NCI-H2171 (cell line): ENCODE results near the gene BNC2.
A peak's percentile ranks its signal among the peaks of the same experiment; 100 is the strongest.

Source experiments
- DNase-seq: peaks from one replicate; lab custom pipeline; 2025; lab: John Stamatoyannopoulos, UW

The BNC2 gene

DNA sequence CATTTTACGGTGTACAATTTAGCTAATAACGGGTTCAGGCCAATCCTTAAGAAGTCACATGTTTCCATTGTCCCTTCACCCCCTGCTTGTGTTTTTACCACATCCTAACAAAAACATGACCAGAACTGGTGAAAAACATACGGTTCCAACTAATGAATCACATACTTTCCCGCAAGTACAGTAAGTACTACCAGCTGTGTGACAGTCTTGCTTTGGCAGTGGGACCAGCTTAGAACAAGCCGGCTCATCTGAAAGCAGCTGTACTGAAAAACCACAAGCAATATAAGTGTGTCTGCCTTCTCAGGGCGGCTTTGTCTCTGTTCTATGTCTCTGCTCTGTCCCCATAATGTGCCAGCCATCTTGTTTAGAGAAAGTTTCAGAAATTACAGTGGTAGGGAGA, 242.5 kb downstream of the BNC2 start:
- no peak for DNase-seq

DNA sequence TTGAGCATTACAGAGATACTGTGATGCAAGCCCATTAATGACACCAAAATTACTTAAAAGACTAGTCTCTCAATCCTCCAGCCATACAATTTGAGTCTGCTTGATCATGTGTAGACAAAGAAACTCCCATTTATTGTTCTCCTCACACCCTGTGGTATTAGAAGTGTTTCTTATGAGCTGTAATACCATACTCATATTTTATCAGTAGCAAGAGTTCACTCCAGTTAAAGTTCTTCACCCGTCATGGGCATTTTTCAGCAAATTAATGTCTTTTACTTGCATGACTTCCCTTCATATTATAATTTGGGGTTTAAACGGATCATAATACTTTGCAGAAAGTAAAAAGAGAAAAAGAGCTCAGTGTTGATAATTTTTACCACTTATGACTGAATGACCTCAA, 242.9 kb downstream of the BNC2 start:
- DNase-seq, result no peak

DNA sequence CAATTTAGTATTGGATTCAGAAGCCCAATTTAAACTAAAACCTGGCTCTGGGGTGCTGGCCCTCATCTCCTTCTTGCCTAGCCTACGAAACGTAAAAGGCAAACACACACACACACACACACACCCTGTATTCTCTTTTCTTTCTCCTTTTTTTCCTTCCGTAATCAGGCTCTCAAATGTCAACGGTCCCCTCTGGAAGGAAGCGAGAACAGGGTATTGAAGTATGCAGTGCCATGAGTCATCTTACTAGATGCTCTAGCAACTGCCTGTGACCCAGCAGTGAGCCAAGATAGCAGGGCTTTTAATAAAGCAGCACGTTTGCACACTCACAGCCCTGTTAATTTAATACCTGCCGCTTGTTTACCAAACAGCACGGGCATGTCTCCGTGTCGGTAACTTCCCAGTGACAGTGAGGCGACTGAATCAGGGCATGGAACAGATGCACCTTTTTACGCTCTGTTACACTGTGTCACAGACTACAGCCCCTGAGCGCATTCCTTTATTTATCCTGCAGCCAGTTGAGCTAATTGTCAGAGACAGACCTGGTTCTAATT, 243.8 kb downstream of the BNC2 start:
- peak; percentile 79 for DNase-seq

DNA sequence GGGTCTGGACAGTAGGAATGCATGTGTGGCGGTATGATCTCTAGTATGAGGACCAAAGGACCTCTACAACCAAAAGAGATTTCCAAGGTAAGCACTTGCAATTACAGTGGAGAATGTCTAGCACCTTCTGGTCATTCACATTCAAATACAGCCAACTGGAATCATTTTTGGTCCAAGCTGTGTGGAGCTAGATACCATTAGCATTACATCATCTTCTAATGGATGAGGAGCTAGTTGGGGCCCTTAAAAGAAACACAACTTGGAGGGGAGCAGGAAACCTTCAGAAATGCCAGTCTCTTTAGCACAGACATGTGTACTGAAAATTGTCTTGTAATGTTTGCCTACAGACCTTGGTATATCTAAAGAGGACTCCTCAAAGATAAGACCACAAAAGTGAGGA, 244.7 kb downstream of the BNC2 start:
- no peak for DNase-seq

DNA sequence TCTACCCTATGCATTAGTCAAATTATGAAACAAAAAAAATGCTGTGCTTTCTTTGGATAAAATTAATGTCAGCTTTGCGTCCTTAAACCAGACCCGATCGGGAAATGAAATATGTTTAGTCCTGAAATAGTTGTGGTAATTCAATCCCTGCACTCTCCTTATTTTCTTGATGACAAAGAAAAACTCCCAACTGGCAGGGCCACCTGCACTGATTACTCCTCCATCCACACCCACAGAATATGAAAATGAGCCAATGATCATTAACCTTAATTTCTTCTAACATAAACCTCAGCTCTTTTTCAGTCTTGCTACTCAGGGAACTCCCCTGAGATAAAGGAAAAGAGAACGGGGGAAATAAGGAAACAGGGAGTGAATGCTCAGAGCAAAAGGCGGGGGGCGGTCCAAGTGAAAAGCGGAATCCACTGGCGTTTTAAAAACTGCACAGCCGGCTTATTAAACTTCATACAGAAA, 245.3 kb downstream of the BNC2 start:
- DNase-seq, result peak; percentile 26

DNA sequence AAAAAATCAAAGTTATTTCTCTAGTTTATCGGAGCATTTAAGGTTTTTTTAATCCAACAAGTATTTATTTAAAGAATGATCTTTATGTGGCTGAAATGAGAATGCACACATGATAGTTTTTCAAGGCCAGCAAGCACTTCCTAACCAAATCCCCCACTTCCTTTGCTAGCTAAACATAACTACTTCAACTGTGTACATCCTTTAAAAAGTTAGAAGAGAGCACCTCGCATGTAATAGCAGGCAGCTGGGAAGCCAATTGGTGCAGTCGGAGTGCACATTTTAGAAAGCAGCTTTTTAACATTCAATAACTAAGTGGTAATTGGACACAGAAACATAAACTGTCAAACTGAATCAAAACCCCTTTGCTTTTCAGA, 245.7 kb downstream of the BNC2 start:
- DNase-seq, result no peak

DNA sequence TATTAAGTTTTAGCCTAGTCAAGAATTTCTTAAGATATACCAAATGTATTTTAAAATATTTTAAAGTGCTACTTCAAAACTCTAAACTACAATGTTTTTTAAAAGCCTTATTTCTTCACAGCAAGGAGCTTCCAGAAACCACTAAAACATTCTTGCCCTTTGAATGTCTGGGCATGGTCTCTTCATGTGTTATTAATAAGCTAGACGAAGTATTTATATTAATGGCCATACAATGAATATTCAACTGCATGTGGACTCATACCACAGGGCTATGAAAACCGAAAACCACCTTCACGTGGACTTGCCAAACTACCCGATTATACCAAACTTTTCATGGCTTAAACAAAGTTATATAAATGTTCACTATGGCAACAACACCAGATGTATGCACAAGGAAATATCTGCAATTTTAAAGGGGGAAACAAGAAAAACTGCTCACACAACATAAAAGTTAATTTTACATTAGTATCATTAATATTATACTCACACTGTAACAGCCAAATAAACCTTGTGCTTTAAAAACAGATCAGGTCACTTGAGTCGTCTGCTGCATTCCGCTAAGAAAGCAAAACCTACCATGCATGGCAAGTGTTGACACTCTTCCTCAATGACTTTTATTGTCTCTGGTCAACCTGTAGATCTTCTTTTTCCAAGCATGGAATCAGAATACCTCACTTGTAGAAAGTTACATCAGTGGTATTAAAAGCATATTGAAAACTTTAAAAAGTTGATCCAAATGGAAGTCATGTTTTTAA, 246.3 kb downstream of the BNC2 start:
- no peak for DNase-seq

DNA sequence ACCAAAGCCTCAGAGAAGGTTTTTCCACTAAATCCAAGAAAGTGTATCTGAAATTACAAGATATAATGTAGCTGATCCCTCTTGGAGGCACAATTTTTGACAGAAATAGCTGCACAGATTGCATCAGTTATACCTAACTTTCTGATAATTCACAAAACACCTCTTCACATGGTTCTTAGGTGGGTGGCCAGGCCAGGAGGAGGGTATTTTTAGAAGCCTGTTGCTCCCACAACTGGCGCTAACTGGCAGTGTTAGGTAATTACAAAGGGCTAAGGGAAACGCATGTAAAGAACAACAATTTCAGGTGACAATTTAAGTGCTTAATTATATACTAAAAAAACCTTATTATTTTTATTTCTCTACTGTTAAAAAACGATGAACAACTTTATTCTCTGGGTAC, 247.9 kb downstream of the BNC2 start:
- no peak for DNase-seq

DNA sequence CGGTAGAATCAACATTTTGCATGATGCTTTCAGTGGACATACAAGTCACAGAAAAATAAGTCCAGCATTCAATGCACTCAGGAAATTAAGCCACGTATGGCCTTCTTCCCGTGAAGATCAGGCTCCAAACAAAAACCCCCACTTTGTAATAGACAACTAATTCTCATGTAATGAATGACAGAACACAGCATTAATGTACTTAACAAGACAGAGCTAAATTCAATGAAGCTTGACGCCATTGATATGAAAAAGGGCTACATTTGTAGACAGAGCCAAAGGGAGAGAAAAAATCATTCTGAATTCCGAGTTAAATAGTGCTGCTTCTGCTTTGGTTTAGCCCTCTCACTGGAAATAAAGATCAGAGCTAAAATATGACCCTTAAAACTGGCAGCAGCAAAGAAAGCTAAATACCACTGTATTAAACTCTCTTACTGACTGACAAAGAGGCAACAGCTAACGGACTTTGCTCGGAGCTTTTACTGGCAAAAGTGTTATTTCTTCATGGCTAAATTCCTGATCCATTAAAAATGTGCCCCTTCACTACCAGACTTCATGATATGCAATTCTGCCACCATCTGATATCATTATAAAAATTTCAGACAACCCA, 250.5 kb downstream of the BNC2 start:
- DNase-seq, result no peak

DNA sequence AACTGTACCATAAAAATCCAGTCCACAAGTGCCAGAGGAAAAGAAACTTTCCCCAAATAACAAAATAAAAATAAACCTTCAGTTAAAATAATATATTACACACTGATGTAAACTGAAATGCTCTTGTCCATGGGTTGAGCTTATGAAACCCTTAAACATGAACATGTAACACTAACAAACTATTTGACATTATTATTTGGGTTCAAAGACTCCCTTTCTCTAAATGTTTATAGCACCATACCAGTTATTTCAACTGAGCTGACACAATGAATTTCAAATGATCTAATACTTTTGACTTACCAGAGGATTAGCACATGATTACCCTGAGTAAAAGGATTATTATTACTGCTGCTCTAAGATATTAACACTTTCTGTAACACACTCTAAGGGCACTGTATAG, 251.1 kb downstream of the BNC2 start:
- no peak for DNase-seq

DNA sequence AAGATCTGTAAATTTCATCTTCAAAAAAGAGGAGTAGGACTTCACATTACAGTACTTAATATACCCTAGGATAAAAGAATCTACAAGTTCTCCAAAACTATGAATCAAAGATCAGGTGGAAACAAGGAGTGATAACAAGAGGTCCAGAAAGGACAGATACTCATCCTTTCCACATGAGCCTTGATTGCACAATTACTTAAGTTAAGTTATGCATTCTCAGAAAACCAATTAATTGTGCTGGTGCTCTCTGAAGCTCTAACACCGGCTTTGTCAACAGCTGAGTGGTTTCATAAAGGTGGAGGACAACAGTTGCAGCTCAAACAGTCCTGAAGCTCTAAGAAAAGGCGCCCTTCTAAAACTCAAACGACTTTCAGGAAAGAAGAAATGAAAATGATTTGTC, 251.9 kb downstream of the BNC2 start:
- no peak for DNase-seq

DNA sequence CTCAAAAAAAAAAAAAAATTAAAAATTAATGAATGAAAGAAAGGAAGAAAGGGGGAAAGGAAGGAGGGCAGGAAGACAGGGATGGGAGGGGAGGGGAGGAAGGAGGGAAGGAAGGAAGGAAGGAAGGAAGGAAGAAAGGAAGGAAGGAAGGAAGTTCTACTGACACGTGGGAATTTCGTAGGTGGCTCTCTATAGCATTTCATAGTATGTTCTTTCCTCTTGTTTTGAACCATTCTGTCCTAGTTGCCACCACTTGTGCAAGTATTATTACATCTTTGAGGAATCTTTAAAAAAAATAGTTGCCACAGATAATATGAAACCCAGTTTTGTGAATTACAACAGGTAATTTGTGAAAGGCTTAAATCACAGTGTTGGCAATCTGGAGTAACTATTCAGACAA, 253.8 kb downstream of the BNC2 start:
- no peak for DNase-seq

DNA sequence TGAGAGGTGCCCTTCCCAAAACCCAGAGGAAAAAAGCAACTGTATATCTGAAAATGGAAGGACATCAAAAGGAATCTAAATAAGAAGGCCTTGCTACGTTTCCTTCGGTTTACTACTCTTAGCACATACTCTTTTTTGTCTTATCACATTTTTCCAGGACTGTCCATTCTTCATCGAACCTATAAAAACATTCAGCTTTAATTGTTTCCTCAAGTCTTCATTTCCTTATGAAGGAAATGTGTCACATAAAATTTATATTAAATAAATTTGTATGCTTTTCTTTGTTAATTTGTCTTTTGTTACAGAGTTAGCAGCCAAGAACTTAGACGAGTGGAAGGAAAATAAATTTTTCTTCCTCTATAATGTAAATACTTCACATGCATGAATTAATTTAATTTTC, 255.0 kb downstream of the BNC2 start:
- no peak for DNase-seq

DNA sequence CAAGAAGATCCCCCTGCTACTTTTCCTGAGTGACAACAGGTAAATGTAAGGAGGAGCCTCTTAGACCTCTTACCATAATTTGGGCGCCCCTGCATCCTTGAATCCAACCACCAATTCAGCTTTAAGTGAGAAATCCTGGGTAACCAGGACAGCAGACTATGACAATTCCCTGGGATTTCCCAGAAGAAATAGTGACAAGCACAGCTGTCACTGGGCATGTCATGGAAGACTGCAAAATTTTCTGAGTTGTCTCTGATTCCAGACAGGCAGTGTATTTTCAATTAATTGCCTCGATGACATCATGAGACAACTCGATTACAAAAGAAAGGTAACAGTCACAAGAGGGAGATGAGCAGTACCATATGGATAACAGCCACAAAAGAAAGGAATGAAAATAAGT, 256.9 kb downstream of the BNC2 start:
- no peak for DNase-seq

DNA sequence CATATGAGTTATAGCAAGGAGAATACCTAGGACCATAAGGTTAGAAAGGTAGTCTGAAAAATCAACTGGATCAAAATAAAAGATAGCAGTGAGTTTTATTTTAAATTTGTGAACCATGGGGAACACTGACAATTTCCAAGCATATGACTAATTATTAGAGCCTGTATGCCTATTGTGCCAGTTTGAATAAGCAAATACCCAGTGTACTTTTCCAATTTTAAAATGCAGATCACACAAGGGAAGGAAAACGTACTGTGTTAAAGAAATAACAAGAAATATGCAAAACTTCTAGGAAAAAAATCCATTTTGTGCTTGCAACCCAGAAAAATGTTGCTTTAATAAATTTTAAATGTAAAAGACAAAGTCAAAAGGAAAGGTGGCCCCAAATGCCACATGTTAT, 257.4 kb downstream of the BNC2 start:
- DNase-seq, result no peak

DNA sequence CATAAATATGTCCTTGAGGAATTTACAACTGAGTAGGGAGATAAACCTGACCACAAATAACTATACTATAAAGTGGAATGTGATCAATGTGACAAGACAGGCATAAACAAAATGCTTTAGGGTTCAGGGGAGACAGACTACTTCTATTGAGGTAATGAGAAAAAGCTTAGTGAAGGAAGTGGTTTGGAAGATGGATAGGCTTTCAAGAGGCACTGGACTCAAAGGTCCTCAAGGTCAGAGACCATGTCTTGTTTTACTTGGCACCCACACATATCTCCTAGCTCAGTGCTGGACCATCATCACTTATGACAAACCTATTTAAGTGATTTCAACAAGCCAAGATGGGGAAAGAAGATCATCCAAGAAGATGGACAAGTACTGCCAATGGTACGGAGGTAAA, 257.8 kb downstream of the BNC2 start:
- no peak for DNase-seq

DNA sequence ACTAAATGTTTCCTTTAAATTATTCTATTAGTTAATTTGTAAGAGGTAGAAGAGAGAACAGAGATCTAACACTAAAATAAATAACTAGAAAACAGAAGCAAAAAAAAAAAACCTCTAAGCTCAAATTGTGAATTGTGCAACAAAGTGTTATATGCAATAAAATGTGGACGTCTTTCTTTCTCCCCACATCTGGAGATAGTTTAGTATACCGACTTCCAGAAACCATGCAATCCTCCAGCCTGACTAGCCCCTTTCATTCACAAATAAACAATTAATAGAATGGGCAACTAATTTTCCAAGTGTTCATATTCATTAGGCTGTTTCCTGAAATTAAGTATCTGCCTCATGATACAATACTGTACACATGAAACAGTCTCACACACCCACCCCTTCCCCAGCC, 258.5 kb downstream of the BNC2 start:
- no peak for DNase-seq

DNA sequence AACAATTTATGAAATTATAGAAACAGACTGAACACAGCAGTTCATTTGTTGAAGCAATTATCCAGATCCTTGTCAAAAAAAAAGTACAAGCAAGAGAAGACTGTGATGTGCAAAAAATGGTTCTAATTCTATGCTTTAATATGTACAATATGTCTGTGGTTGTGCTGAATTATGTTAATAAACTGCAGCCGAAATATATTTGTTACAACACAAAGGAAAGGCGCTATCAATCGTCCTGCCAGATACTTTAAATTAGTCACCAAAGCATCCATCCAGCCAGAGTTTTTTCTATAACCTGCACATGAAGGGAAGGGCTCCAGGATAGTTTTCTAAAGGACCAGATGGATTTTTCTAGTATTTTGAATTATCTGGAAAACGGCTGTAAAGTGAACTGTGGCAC, 259.5 kb downstream of the BNC2 start:
- DNase-seq, result no peak

DNA sequence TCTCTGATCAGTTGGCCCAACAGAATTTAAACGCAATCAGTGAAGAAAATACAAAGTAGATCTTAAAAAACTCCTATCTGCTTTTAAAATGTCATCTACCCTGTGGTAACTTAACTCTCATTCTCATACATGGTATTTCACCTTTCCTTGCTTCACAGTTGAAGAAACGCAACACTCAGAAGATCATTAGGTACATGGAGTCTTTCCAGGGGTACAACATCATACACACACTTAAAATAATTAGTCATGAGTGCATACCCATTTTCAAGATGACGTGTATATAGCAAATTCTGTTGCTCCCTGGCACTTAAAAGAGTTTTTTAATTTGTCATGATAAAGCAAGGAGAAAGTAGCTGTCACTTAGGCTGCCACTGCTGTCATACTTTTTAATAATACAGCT, 259.9 kb downstream of the BNC2 start:
- no peak for DNase-seq

DNA sequence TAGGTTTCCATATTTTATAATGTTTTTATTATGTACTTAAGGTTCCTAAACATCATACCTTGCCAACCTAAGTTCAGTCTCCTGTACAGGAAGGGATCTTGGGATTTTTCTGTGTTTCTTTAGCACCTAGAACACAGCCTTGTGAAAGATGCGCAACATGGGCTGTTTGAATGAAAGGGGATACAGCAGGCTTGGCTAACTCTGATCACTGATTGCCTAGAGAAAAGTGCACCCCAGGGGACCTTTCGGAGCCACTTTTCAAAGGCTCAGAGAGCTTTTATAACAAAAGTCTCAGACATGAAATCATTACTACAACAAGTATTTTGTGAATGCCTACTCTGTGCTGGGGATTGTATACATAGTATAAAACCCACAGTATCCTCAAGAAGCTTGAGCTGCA, 261.6 kb downstream of the BNC2 start:
- no peak for DNase-seq

DNA sequence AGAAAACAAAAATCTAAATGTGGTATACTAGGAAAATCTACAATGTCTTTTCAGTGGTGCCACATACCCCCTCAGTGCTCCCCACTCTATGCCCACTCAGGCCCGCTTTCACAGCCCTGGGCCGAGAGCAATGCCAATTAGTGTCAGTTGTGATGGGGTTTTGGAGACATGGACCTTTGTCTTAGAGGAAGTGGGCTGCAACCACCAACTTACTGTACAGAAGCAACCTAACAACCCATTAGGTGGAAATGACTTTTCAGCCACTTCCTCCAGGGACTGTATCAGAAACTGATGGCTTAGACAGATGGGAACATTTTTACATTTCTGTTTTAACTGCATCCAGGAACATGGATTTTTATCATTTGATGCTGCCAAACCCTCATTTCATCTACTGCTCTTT, 268.0 kb downstream of the BNC2 start:
- no peak for DNase-seq

DNA sequence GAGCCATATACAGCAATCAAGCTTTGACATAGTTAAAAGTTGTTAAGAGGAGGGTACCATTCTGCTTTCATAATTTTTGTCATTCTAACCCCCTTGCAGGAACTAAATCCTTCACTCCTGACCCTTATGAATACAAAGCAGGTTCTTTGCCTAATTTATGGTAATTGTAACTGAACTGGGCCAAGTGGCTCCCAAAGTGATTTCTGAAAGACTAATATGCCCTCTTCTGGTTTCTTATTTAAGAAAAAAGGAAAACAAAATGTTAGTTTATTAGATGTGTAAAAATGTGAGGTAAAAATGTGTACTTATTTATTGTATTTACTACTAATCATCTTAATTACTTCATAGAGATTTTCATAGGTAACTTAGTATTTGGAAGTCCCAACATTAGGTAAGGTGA, 268.5 kb downstream of the BNC2 start:
- no peak for DNase-seq

DNA sequence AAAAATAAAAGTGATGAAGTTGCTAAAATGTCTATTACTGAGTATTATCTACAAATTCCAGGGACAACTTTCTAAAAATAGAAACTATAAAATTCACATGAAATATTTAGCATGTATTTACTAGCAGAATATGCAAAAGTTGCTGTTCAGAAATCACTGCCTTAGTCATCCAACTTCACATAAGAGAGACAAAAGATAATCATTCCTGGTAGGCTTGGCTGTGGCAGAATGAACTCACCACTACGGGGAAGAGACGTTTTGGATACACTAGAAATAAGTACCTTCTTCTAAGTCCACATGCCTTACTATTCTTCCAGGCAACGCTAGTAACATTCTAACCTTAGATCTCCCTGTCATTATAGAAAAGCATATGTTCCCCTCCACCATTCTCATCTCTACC, 272.2 kb downstream of the BNC2 start:
- no peak for DNase-seq

DNA sequence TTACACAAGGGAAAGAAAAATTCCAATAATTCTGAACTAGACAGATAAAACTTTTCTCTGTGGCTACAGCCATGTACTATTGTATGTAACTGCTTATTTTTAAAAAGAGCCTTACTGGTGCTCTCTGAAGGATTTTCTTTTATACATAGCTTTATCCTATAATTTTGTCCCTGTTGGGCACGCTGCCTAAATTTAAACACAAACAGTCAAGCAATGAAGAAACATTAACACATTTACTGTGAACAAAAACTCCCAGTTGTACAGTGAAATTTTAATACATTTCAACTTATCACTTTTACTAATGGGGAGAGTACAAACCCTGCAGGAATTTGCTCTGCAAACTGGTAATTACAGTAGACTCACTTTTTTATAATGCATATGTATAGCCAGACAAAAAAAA, 273.3 kb downstream of the BNC2 start:
- no peak for DNase-seq
